Gastroesophageal sphincter (tissue), 4 donors: ENCODE results near the gene SMG1. TPM values are rescaled to one million over a fixed set of nuclear protein-coding genes. Genes with fewer than 3 reads are reported as not detected.
"Not testable (repeated sequence)": the region's sequence is repeated elsewhere in the genome, so short reads cannot be mapped to it uniquely, and the experiment has no call there.

Source experiments
- ATAC-seq: fragments of 150-250 bp; one replicate; pipeline ENCODE4 v1.9.1; 2016; ENCODE audit warnings: mild to moderate bottlenecking, moderate library complexity
- H3K27ac ChIP-seq, 4 donors: fragments of 200-600 bp; sonication (generic) in 3 of 4; 1 replicate in 3 of 4; 2 replicates in 1 of 4; pipeline ENCODE4 v1.5.1; 2016 to 2019
- H3K27me3 ChIP-seq: fragments of 200-600 bp; sonication (generic); one replicate; pipeline ENCODE4 v1.5.1; 2019
- H3K36me3 ChIP-seq, 2 donors: fragments of 200-600 bp; sonication (generic); one replicate each; pipeline ENCODE4 v1.5.1; 2019; ENCODE audit warnings: control low read depth in 1 of 2
- H3K4me1 ChIP-seq, 3 donors: fragments of 200-600 bp; sonication (generic); 1 replicate in 2 of 3; 2 replicates in 1 of 3; pipeline ENCODE4 v1.5.1; 2016 to 2019; ENCODE audit warnings: control low read depth in 2 of 3
- H3K4me3 ChIP-seq, 2 donors: fragments of 200-600 bp; sonication (generic); one replicate each; pipeline ENCODE4 v1.5.1; 2019; ENCODE audit warnings: mild to moderate bottlenecking in 1 of 2, moderate library complexity in 1 of 2
- H3K9me3 ChIP-seq, 3 donors: fragments of 200-600 bp; sonication (generic); one replicate each; pipeline ENCODE4 v1.5.1; 2017 to 2019; ENCODE audit warnings: control low read depth in 2 of 3
- CTCF ChIP-seq, 4 experiments: fragments of 200-600 bp in 2 of 4; fragments of 450-650 bp in 2 of 4; sonication (generic) in 1 of 4; IDR thresholded peaks; one replicate each; pipeline ENCODE4 v1.5.1; 2017 to 2019; ENCODE audit warnings: antibody characterized with exemption in 4 of 4, mild to moderate bottlenecking in 2 of 4, moderate library complexity in 2 of 4
- WGBS, 2 donors: methylation state at CpG; one replicate each; pipeline ENCODE4 v1.1.5; 2018; ENCODE audit warnings: low coverage in 1 of 2; 5-methylcytosine and 5-hydroxymethylcytosine counted together
- total RNA-seq, 4 donors: library from RNA; depleted of rRNA; stranded (reverse); fragments of >200 nt; gene quantifications; one replicate each; pipeline ENCODE4 v1.1.0, GENCODE V29; 2016

Gene SMG1
- total RNA-seq, 4 donors from 2014 or later = 49.0 to 106 (median 91.7) TPM

- H3K27me3 ChIP-seq, H3K27ac ChIP-seq, H3K9me3 ChIP-seq, H3K4me3 ChIP-seq, H3K36me3 ChIP-seq, ATAC-seq, H3K4me1 ChIP-seq: not testable (repeated sequence)
- 84 to 86% methylated on average over 3 to 5 of the region's 5 CpGs for WGBS, 2 donors
Measured at GRCh38 chr16:18776334-18776733, 149.9 kb downstream of the SMG1 start.

- H3K4me3 ChIP-seq, H3K4me1 ChIP-seq, H3K27ac ChIP-seq, H3K36me3 ChIP-seq, H3K27me3 ChIP-seq, H3K9me3 ChIP-seq, ATAC-seq: not testable (repeated sequence)
- 90 to 95% methylated on average over 1 to 4 of the region's 4 CpGs for WGBS, 2 donors
Measured at GRCh38 chr16:18774651-18775050, 151.6 kb downstream of the SMG1 start.

- not testable (repeated sequence) for H3K4me1 ChIP-seq, ATAC-seq, H3K27ac ChIP-seq, H3K36me3 ChIP-seq, H3K27me3 ChIP-seq, H3K4me3 ChIP-seq, H3K9me3 ChIP-seq
- WGBS, 2 donors = 49 to 72% methylated on average over 5 to 6 of the region's 7 CpGs
Measured at GRCh38 chr16:18772171-18772570, 154.0 kb downstream of the SMG1 start.

GRCh38 chr16:18770336-18770962 lies 155.8 kb downstream of the SMG1 start:
- not testable (repeated sequence) for H3K4me1 ChIP-seq, ATAC-seq, H3K27me3 ChIP-seq, H3K4me3 ChIP-seq, H3K27ac ChIP-seq, H3K36me3 ChIP-seq, H3K9me3 ChIP-seq
- 91% methylated on average over 9 of the region's 11 CpGs; no CpG with 5 or more reads in 1 of the 2 donors for WGBS, 2 donors

- WGBS, 2 donors = 62 to 72% methylated on average over 4 to 6 of the region's 7 CpGs
- not testable (repeated sequence) for H3K27me3 ChIP-seq, H3K36me3 ChIP-seq, H3K4me3 ChIP-seq, H3K4me1 ChIP-seq, H3K9me3 ChIP-seq, ATAC-seq, H3K27ac ChIP-seq
Measured at GRCh38 chr16:18767217-18767616, 159.0 kb downstream of the SMG1 start.

DNA sequence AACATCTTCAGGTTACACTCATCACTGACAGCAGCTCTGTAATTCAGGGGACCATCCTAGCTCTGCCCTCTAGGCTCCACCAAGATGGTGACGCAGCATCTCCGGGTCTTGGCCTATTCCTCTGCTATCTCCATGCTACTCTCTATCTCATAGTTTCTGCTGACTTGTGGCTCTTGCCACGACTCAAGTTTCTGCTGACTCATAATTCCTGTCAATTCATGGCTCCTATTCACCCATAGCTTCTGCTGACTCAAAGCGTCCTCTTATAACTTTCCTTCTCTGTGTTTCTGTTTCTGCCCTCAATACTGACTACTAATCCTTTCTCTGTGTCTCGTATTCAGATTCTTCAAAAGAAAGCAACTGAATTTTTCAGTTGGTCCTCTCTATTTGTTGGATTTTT lies 163.5 kb downstream of the SMG1 start:
- H3K4me1 ChIP-seq, H3K4me3 ChIP-seq, H3K9me3 ChIP-seq, H3K27me3 ChIP-seq, H3K27ac ChIP-seq, H3K36me3 ChIP-seq, ATAC-seq: not testable (repeated sequence)
- WGBS, 2 donors = no CpG with 5 or more reads among the region's 5 CpGs

DNA sequence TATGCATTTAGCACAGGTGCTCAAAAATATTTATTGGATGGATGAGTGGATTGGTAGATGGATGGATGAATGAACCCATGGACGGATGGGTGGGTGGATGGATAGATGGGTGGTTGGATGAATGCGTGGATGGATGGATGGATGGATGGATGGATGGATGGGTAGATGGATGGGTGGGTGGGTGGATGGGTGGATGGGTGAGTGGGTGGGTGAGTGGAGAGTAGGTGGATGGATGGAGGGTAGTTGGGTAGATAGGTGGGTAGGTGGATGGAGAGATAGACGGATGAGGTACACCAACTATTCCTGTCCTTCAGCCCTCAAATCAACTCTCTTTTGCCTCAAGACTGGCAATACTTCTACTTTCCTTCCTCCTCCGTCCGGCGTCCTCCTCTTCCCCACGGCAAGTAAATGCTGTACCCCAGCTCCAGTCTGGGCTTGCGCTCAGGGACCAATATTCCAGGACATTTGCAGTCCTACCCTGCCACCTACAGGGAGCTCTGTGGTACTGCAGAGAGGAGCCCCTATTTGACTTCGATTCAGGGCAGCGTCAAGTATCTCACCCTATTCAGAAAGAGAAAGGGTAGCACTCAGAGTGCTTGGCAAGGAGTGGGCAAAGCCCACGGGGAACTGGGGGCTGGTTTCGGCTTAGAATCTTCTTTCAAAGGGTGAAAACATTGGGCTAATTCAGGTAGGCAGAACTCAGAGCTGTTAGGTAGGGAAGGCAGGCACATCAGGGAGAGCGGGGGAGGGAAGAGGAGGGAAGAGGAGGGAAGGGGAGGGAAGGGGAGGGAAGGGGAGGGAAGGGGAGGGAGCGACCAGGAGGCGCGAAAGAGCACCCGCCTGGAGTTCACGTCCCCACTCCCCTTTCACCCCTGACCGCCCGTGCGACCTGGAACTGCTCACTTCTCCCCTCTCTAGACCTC lies 166.3 kb downstream of the SMG1 start:
- not testable (repeated sequence) for H3K36me3 ChIP-seq, H3K4me1 ChIP-seq, H3K4me3 ChIP-seq, H3K27ac ChIP-seq, H3K27me3 ChIP-seq, H3K9me3 ChIP-seq
- peak; percentile 34 to 75 (median 65) for TF ChIP-seq CTCF (IDR thresholded peaks at IDR 0.05)
- WGBS, 2 donors = 13 to 16% methylated on average over 8 to 9 of the region's 21 CpGs
- peak; percentile 84 for ATAC-seq

- not testable (repeated sequence) for H3K4me1 ChIP-seq, H3K27me3 ChIP-seq, H3K9me3 ChIP-seq, ATAC-seq, H3K36me3 ChIP-seq, H3K27ac ChIP-seq, H3K4me3 ChIP-seq
- WGBS, 2 donors = no CpG with 5 or more reads among the region's 10 CpGs
Measured at GRCh38 chr16:18757960-18758660, 168.1 kb downstream of the SMG1 start.

DNA sequence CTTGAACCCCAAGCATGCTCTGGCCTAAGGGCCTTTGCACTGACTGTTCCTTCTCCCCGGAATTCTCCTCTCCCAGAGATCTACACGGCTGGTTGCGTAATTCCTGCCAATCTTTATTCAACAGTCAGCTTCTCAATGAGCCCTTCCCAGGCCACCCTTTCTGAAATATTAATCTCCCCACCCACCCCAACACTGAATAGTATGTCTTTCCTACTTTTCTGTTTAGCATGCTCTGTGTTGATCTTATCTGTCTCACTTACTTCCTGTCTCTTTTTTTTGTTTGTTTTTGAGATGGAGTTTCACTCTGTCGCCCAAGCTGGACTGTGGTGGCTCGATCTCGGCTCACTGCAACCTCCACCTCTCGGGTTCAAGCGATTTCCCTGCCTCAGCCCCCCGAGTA lies 169.6 kb downstream of the SMG1 start:
- not testable (repeated sequence) for H3K36me3 ChIP-seq

More for the DNA sequence above, 169.6 kb downstream of the SMG1 start:
- H3K4me1 ChIP-seq, H3K27ac ChIP-seq, H3K27me3 ChIP-seq, H3K9me3 ChIP-seq, H3K4me3 ChIP-seq, ATAC-seq: not testable (repeated sequence)
- WGBS, 2 donors = 81 to 100% methylated on average over 1 to 9 of the region's 9 CpGs

Other genes starting within 250 kb of the SMG1 start
- 1,000 to 10,000 TPM in 3 of 4 donors, 100 to 1,000 TPM in 1; 785 to 3,002 (median 2,111) TPM for gene RPS15A, start 136.1 kb downstream of the SMG1 start, total RNA-seq
- 100 to 1,000 TPM in 3 of 4 donors, 10 to 100 TPM in 1; 70.2 to 157 (median 112) TPM for gene ARL6IP1, start 124.9 kb downstream of the SMG1 start, total RNA-seq
- under 1 TPM; 0.40 to 0.85 (median 0.60) TPM for gene TMC7, start 57.5 kb upstream of the SMG1 start, total RNA-seq
- gene COQ7, start 141.2 kb upstream of the SMG1 start, total RNA-seq = 10 to 100 TPM; 28.9 to 37.8 (median 34.3) TPM
- 100 to 1,000 TPM in 1 of 4 donors, 10 to 100 TPM in 3; 53.9 to 115 (median 69.2) TPM for gene ITPRIPL2, start 187.6 kb upstream of the SMG1 start, total RNA-seq
- 1 to 10 TPM; 4.2 to 9.0 (median 6.3) TPM for gene SYT17, start 241.8 kb upstream of the SMG1 start, total RNA-seq